Panc1 (cell line): ENCODE measurements around the gene TMED6. TPM values are rescaled to one million over a fixed set of nuclear protein-coding genes. Genes with fewer than 3 reads are reported as not detected.

Experiments used
- ATAC-seq: fragments of 200-7000 bp; cut with Tn5 transposase; 2 replicates; pipeline ENCODE4 v1.9.1; 2020; ENCODE audit warnings: mild to moderate bottlenecking, moderate library complexity
- BruUV-seq: library from RNA; stranded (reverse); fragments of 400-500 nt; replicated peaks from 2 replicates; lab custom pipeline; 2021; lab: Mats Ljungman, UMichigan
- CTCF ChIA-PET: fragments of 300-600 bp; sonication (Branson Sonifier 250); formaldehyde crosslinking; loops from one replicate; lab custom pipeline; 2022; ENCODE audit warnings: antibody characterized with exemption; lab: Charles Lee
- POLR2A ChIA-PET: fragments of 300-600 bp; sonication (Branson Sonifier 250); formaldehyde crosslinking; loops from one replicate; lab custom pipeline; 2022; ENCODE audit warnings: antibody characterized with exemption; lab: Charles Lee
- DNase-seq: peaks from one replicate; pipeline ENCODE4 v3.0.0-alpha.2; 2010; ENCODE audit warnings: low read depth, low spot score
- H3K27ac ChIP-seq: 2 replicates; pipeline ENCODE4 v1.5.1; 2011; ENCODE audit warnings: mild to moderate bottlenecking, low read length, inconsistent platforms
- H3K27me3 ChIP-seq: fragments of 200-500 bp; sonication (Bioruptor generic); 2 replicates; pipeline ENCODE4 v1.6.0; 2014; ENCODE audit warnings: low read length, inconsistent platforms; ENCODE audit not compliant: control insufficient read depth, insufficient read depth
- H3K36me3 ChIP-seq: fragments of 200-500 bp; sonication (Bioruptor generic); 2 replicates; pipeline ENCODE4 v1.5.1; 2014; ENCODE audit warnings: inconsistent platforms, mild to moderate bottlenecking, low read length, moderate library complexity; ENCODE audit not compliant: control insufficient read depth, insufficient read depth
- H3K4me1 ChIP-seq: 2 replicates; pipeline ENCODE4 v1.5.1; 2011; ENCODE audit warnings: inconsistent platforms, mild to moderate bottlenecking, low read length, moderate library complexity; ENCODE audit not compliant: control insufficient read depth, insufficient read depth
- H3K4me3 ChIP-seq, 2 experiments: 2 replicates each; pipeline ENCODE4 v1.5.1; 2011 to 2012; ENCODE audit warnings: low read depth in 2 of 2, low read length in 2 of 2, mild to moderate bottlenecking in 2 of 2, inconsistent platforms in 1 of 2, moderate library complexity in 1 of 2
- H3K9me3 ChIP-seq: fragments of 200-500 bp; sonication (Bioruptor generic); 2 replicates; pipeline ENCODE4 v1.5.1; 2014; ENCODE audit warnings: low read depth, mild to moderate bottlenecking, inconsistent platforms, low read length, moderate library complexity; ENCODE audit not compliant: control insufficient read depth, insufficient read depth
- CTCF ChIP-seq: fragments of 450-650 bp; IDR thresholded peaks from 2 replicates; pipeline ENCODE4 v1.5.1; 2017; ENCODE audit warnings: mild to moderate bottlenecking
- POLR2AphosphoS5 ChIP-seq: IDR thresholded peaks from 2 replicates; pipeline ENCODE4 v1.6.1; 2012; ENCODE audit warnings: mild to moderate bottlenecking, low read depth, low read length, moderate library complexity
- REST ChIP-seq, 2 experiments: IDR thresholded peaks; 2 replicates each; pipeline ENCODE4 v1.6.1; 2011 to 2012; ENCODE audit warnings: low read depth in 2 of 2, control low read depth in 1 of 2, low read length in 1 of 2, mild to moderate bottlenecking in 1 of 2, moderate library complexity in 1 of 2; ENCODE audit not compliant: insufficient read depth in 1 of 2
- SIN3A ChIP-seq: IDR thresholded peaks from 2 replicates; pipeline ENCODE4 v1.6.1; 2012; ENCODE audit warnings: low read depth, mild to moderate bottlenecking, low read length, moderate library complexity, borderline replicate concordance; ENCODE audit not compliant: insufficient read depth
- TCF7L2 ChIP-seq: IDR thresholded peaks from 2 replicates; pipeline ENCODE4 v1.6.1; 2011; ENCODE audit warnings: mild to moderate bottlenecking, low read depth, low read length, inconsistent platforms
- in situ Hi-C: cut with HindIII; loops from 2 replicates; pipeline ENCODE4 v1.10.0; 2016; ENCODE audit warnings: low sequenced_read_pairs, low pct_unique_long_range_greater_than_20kb
- intact Hi-C: fragments of 100-400 bp; cut with micrococcal nuclease; formaldehyde crosslinking; loops from one replicate; pipeline ENCODE4 v1.10.0; 2022; ENCODE audit not compliant: unreplicated experiment
- total RNA-seq: library from RNA; stranded (reverse); gene quantifications from one replicate; pipeline ENCODE4 v1.2.1, GENCODE V29; 2021; ENCODE audit not compliant: unreplicated experiment

TMED6 gene
- total RNA-seq, 1 experiment from 2014 or later, result 0.36 TPM

GRCh38 chr16:69378760-69379159, 27.2 kb upstream of the TMED6 start:
- ATAC-seq (no peak), DNase-seq (no peak)
- Histone ChIP-seq H3K4me1 (0 out of 2 replicates have a peak, but pooled peaks cover 3% of the 10 kb centered on the region), H3K27me3 (no peaks in the 10 kb centered on the region), H3K36me3 (peaks cover 25% of the 10 kb centered on the region), H3K4me3 (no peak overlapping the region), H3K9me3 (no peaks in the 10 kb centered on the region), H3K27ac (no peak overlapping the region)
- no peak for TF ChIP-seq SIN3A
- no peak for TF ChIP-seq CTCF
- TF ChIP-seq TCF7L2, result no peak
- no peak for TF ChIP-seq REST (IDR thresholded peaks at IDR 0.05; ENCODE audit: insufficient read depth in 1 of 2, low read depth in 2 of 2, low read length in 1 of 2)
- TF ChIP-seq POLR2AphosphoS5, result no peak
- in situ Hi-C loops (no loop called here), intact Hi-C loops (no loop called here)
- BruUV-seq, result no TSS peak
- ChIA-PET CTCF (no interaction called here), POLR2A (no interaction called here)

- Histone ChIP-seq H3K36me3 (peaks cover 20% of the 10 kb centered on the region; the same call in 1 of the 2 replicates), H3K27ac (no peak overlapping the region), H3K27me3 (no peaks in the 10 kb centered on the region), H3K4me3 (no peak overlapping the region), H3K4me1 (no peaks in the 10 kb centered on the region), H3K9me3 (no peaks in the 10 kb centered on the region)
- TF ChIP-seq TCF7L2 (no peak), POLR2AphosphoS5 (no peak)
- intact Hi-C loops (no loop called here), in situ Hi-C loops (no loop called here)
- ATAC-seq, result no peak
- CTCF ChIA-PET, result no interaction called here
- POLR2A ChIA-PET, result no interaction called here
- no peak for DNase-seq
- no TSS peak for BruUV-seq
These were observed 26.4 kb upstream of the TMED6 start for GRCh38 chr16:69378036-69378435.

GRCh38 chr16:69376393-69377059, 24.9 kb upstream of the TMED6 start:
- no peak for ATAC-seq

More at GRCh38 chr16:69376393-69377059, 24.9 kb upstream of the TMED6 start:
- no peaks in the 10 kb centered on the region for H3K27me3 ChIP-seq
- intact Hi-C loops, result no loop called here
- DNase-seq, result no peak
- no peak overlapping the region for H3K4me3 ChIP-seq
- H3K9me3 ChIP-seq, result no peaks in the 10 kb centered on the region
- H3K36me3 ChIP-seq, result peaks cover 20% of the 10 kb centered on the region; the same call in 1 of the 2 replicates
- no TSS peak for BruUV-seq
- H3K27ac ChIP-seq, result no peak overlapping the region
- no peak for TF ChIP-seq SIN3A
- no peak for TF ChIP-seq REST (IDR thresholded peaks at IDR 0.05; ENCODE audit: insufficient read depth in 1 of 2, low read depth in 2 of 2, low read length in 1 of 2)
- TF ChIP-seq CTCF, result no peak
- no peak for TF ChIP-seq TCF7L2
- TF ChIP-seq POLR2AphosphoS5, result no peak
- in situ Hi-C loops, result no loop called here
- ChIA-PET CTCF (no interaction called here), POLR2A (no interaction called here)
- no peaks in the 10 kb centered on the region for H3K4me1 ChIP-seq
